HepG2 (cell line): ENCODE data around the gene KIF24. TPM values are rescaled to one million over a fixed set of nuclear protein-coding genes. Genes with fewer than 3 reads are reported as not detected.

Source experiments
- ARNT ChIP-seq: fragments of 450-650 bp; IDR thresholded peaks from 2 replicates; pipeline ENCODE4 v1.6.1; 2017
- BRD4 ChIP-seq: sonication (generic); formaldehyde crosslinking; IDR thresholded peaks from 2 replicates; pipeline ENCODE4 v1.4.0; 2020; ENCODE audit warnings: missing genetic modification reagents
- CBX5 ChIP-seq: sonication (generic); formaldehyde crosslinking; IDR thresholded peaks from 2 replicates; pipeline ENCODE4 v1.4.0; 2020; ENCODE audit warnings: missing genetic modification reagents, borderline replicate concordance
- CCAR2 ChIP-seq: fragments of 200-400 bp; formaldehyde crosslinking; optimal IDR thresholded peaks from 2 replicates; pipeline ENCODE3; 2018; ENCODE audit warnings: low read depth, mild to moderate bottlenecking, low read length, moderate library complexity
- CTCF ChIP-seq: sonication (generic); formaldehyde crosslinking; IDR thresholded peaks from 2 replicates; pipeline ENCODE4 v1.5.0; 2020; ENCODE audit warnings: mild to moderate bottlenecking, missing genetic modification reagents, moderate library complexity
- E2F5 ChIP-seq: sonication (generic); formaldehyde crosslinking; conservative IDR thresholded peaks from 2 replicates; pipeline ENCODE4 v1.4.0; 2020; ENCODE audit warnings: missing genetic modification reagents
- GPN1 ChIP-seq: sonication (generic); formaldehyde crosslinking; IDR thresholded peaks from 2 replicates; pipeline ENCODE4 v1.5.1; 2020; ENCODE audit warnings: missing genetic modification reagents, borderline replicate concordance
- HDAC6 ChIP-seq: fragments of 200-600 bp; sonication (generic); IDR thresholded peaks from 2 replicates; pipeline ENCODE4 v1.7.0; 2017; ENCODE audit warnings: mild to moderate bottlenecking, antibody characterized with exemption, low read length, low read depth
- HHEX ChIP-seq: IDR thresholded peaks from 2 replicates; pipeline ENCODE4 v1.6.1; 2016; ENCODE audit warnings: control low read depth
- KMT2A ChIP-seq: sonication (generic); formaldehyde crosslinking; IDR thresholded peaks from 2 replicates; pipeline ENCODE4 v1.4.0; 2020; ENCODE audit warnings: missing genetic modification reagents
- KMT2B ChIP-seq: IDR thresholded peaks from 2 replicates; pipeline ENCODE4 v1.6.1; 2016; ENCODE audit warnings: missing genetic modification reagents, missing compliant biosample characterization
- MTA1 ChIP-seq: sonication (generic); formaldehyde crosslinking; IDR thresholded peaks from 2 replicates; pipeline ENCODE4 v1.4.0; 2020; ENCODE audit warnings: missing genetic modification reagents, mild to moderate bottlenecking, borderline replicate concordance
- MYC ChIP-seq: sonication (generic); formaldehyde crosslinking; IDR thresholded peaks from 2 replicates; pipeline ENCODE4 v1.9.0; 2021; ENCODE audit warnings: missing genetic modification reagents, borderline replicate concordance
- PHF21A ChIP-seq: sonication (generic); formaldehyde crosslinking; IDR thresholded peaks from 2 replicates; pipeline ENCODE4 v1.5.0; 2020; ENCODE audit warnings: mild to moderate bottlenecking, missing genetic modification reagents
- PRDM10 ChIP-seq: sonication (generic); formaldehyde crosslinking; IDR thresholded peaks from 2 replicates; pipeline ENCODE4 v1.4.0; 2020; ENCODE audit warnings: low read depth, missing genetic modification reagents
- RFX1 ChIP-seq: fragments of 450-650 bp; IDR thresholded peaks from 2 replicates; pipeline ENCODE4 v1.6.1; 2017
- TFAP4 ChIP-seq: sonication (generic); IDR thresholded peaks from 2 replicates; pipeline ENCODE4 v1.6.1; 2016; ENCODE audit warnings: low read depth, borderline replicate concordance
- ZNF253 ChIP-seq: sonication (generic); formaldehyde crosslinking; IDR thresholded peaks from 2 replicates; pipeline ENCODE4 v1.8.0; 2022; ENCODE audit warnings: mild to moderate bottlenecking, missing genetic modification reagents, borderline replicate concordance
- ZNF274 ChIP-seq: sonication (generic); formaldehyde crosslinking; IDR thresholded peaks from 2 replicates; pipeline ENCODE4 v1.5.1; 2020; ENCODE audit warnings: mild to moderate bottlenecking, missing genetic modification reagents
- ZNF446 ChIP-seq: sonication (generic); formaldehyde crosslinking; IDR thresholded peaks from 2 replicates; pipeline ENCODE4 v1.5.0; 2020; ENCODE audit warnings: mild to moderate bottlenecking, missing genetic modification reagents
- ZNF644 ChIP-seq: IDR thresholded peaks from 2 replicates; pipeline ENCODE4 v1.6.1; 2016; ENCODE audit warnings: low read depth
- polyA plus RNA-seq, 8 experiments: library from polyadenylated mRNA; depleted of rRNA in 3 of 8; stranded (reverse) in 7 of 8; unstranded in 1 of 8; fragments of >200 nt; fragmentation: Illumina TruSeq in 4 of 8; extraction: Trizol in 4 of 8; gene quantifications; 2 replicates each; pipeline versions ENCODE4 v1.2.1 to v1.2.3, GENCODE V29; 2011 to 2016; ENCODE audit warnings: low read depth in 4 of 8, missing spikeins in 1 of 8, mixed read lengths in 1 of 8; ENCODE audit not compliant: insufficient read depth in 1 of 8
- total RNA-seq, 5 experiments: library from RNA; depleted of rRNA; stranded (reverse); fragments of >200 nt; fragmentation: Illumina TruSeq; extraction: Trizol; gene quantifications; 2 replicates each; pipeline ENCODE4 v1.2.3, GENCODE V29; 2016; ENCODE audit warnings: low read depth in 1 of 5

Gene KIF24
- total and polyA plus RNA-seq, 2 of the 13 experiments (the other 11 are each of a cell fraction or from before 2014, with no cell fraction given): 1.1 to 3.0 TPM

- TF ChIP-seq PRDM10 (CRISPR knock-in tag) (peak; percentile 64; the same call in 1 of the 2 replicates), CBX5 (CRISPR knock-in tag) (peak; percentile 11; the same call in 1 of the 2 replicates), HHEX (CRISPR knock-in tag) (0 out of 2 replicates have a peak, but pooled peaks have one; percentile 8), ZNF644 (CRISPR knock-in tag) (no peak), GPN1 (no peak), ZNF446 (0 out of 2 replicates have a peak, but pooled peaks have one; percentile 33), KMT2A (no peak; the same call in 1 of the 2 replicates), CTCF (no peak; the same call in 1 of the 2 replicates), KMT2B (0 out of 2 replicates have a peak, but pooled peaks have one; percentile 51), RFX1 (no peak), PHF21A (CRISPR knock-in tag) (peak; percentile 90), ZNF253 (CRISPR knock-in tag) (no peak), BRD4 (no peak; the same call in 1 of the 2 replicates), CCAR2 (no peak), TFAP4 (no peak), MTA1 (CRISPR knock-in tag) (no peak), ARNT (no peak), ZNF274 (CRISPR knock-in tag) (peak; percentile 36; the same call in 1 of the 2 replicates), MYC (peak; percentile 74; the same call in 1 of the 2 replicates), HDAC6 (no peak), E2F5 (CRISPR knock-in tag) (no peak)
These were observed 47.7 kb upstream of the KIF24 start, which contains the start of gene MYORG (continued) for GRCh38 chr9:34376596-34377403.
